ENCODE data around the gene AIRE.

AIRE gene

GRCh38 chr21:44344541-44345183 is 59.0 kb downstream of the AIRE start:
- TF ChIP-seq PAX5 (IDR thresholded peaks at IDR 0.05; ENCODE audit: insufficient read depth, low read length, severe bottlenecking): no peak
- no peak for TF ChIP-seq POU2F2 (IDR thresholded peaks at IDR 0.05; ENCODE audit: low read depth, low read length)
- no peak for TF ChIP-seq POLR2AphosphoS5 (IDR thresholded peaks at IDR 0.05; ENCODE audit: low read depth, low read length)
- TF ChIP-seq TAF1 (IDR thresholded peaks at IDR 0.05; ENCODE audit: low read depth, low read length): no peak
- DNase-seq (ENCODE audit: insufficient read length, low spot score) (no peak), FAIRE-seq (no peak)

GRCh38 chr21:44345495-44345894 is 59.8 kb downstream of the AIRE start:
- TF ChIP-seq POLR2A (IDR thresholded peaks at IDR 0.05; ENCODE audit: low read depth, low read length) (no peak), SPI1 (IDR thresholded peaks at IDR 0.05; ENCODE audit: low read depth, low read length) (no peak), PAX5 (IDR thresholded peaks at IDR 0.05; ENCODE audit: insufficient read depth, low read length, severe bottlenecking) (no peak), TAF1 (IDR thresholded peaks at IDR 0.05; ENCODE audit: low read depth, low read length) (no peak), POLR2AphosphoS5 (IDR thresholded peaks at IDR 0.05; ENCODE audit: low read depth, low read length) (no peak), POU2F2 (IDR thresholded peaks at IDR 0.05; ENCODE audit: low read depth, low read length) (no peak)
- DNase-seq (ENCODE audit: insufficient read length, low spot score): no peak
- no peak for FAIRE-seq

GRCh38 chr21:44347911-44348451 is 62.3 kb downstream of the AIRE start:
- DNase-seq (ENCODE audit: insufficient read length, low spot score) (no peak), FAIRE-seq (no peak)
- TF ChIP-seq PAX5 (IDR thresholded peaks at IDR 0.05; ENCODE audit: insufficient read depth, low read length, severe bottlenecking) (no peak), POLR2A (IDR thresholded peaks at IDR 0.05; ENCODE audit: low read depth, low read length) (no peak), TAF1 (IDR thresholded peaks at IDR 0.05; ENCODE audit: low read depth, low read length) (no peak), POLR2AphosphoS5 (IDR thresholded peaks at IDR 0.05; ENCODE audit: low read depth, low read length) (no peak), SPI1 (IDR thresholded peaks at IDR 0.05; ENCODE audit: low read depth, low read length) (no peak), POU2F2 (IDR thresholded peaks at IDR 0.05; ENCODE audit: low read depth, low read length) (no peak)

Measured in GM12891 (cell line).